GM12872 (cell line): ENCODE measurements around the gene MTHFD2.

ENCODE experiments used
- TF ChIP-seq, protein P1 (sequence below): IDR thresholded peaks from 3 replicates; pipeline ENCODE4 v1.5.1; 2011; ENCODE audit warnings: low read depth, mild to moderate bottlenecking, low read length, moderate library complexity; ENCODE audit not compliant: insufficient read depth

The MTHFD2 gene

DNA sequence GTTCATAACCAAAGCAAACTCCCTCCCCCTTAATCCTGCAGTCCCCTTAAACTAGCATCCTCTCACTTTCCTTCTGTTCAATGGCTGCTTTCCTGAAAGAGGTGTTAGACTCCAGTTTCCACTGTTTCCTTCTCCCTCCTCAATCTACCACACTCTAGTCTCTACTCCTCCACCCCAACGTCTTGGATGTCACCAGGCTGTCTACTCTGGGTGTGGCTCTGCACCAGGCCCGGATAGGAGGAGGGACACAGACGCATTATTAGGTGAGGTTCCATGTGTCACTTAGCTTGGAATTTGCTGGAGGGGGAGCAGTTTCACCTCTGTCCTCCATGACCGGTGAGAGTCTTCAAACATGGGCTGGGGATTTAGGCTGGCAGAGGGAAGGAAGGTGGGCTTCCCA, 61.3 kb downstream of the MTHFD2 start:
- TF ChIP-seq, protein P1, sequence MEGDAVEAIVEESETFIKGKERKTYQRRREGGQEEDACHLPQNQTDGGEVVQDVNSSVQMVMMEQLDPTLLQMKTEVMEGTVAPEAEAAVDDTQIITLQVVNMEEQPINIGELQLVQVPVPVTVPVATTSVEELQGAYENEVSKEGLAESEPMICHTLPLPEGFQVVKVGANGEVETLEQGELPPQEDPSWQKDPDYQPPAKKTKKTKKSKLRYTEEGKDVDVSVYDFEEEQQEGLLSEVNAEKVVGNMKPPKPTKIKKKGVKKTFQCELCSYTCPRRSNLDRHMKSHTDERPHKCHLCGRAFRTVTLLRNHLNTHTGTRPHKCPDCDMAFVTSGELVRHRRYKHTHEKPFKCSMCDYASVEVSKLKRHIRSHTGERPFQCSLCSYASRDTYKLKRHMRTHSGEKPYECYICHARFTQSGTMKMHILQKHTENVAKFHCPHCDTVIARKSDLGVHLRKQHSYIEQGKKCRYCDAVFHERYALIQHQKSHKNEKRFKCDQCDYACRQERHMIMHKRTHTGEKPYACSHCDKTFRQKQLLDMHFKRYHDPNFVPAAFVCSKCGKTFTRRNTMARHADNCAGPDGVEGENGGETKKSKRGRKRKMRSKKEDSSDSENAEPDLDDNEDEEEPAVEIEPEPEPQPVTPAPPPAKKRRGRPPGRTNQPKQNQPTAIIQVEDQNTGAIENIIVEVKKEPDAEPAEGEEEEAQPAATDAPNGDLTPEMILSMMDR, result no peak

DNA sequence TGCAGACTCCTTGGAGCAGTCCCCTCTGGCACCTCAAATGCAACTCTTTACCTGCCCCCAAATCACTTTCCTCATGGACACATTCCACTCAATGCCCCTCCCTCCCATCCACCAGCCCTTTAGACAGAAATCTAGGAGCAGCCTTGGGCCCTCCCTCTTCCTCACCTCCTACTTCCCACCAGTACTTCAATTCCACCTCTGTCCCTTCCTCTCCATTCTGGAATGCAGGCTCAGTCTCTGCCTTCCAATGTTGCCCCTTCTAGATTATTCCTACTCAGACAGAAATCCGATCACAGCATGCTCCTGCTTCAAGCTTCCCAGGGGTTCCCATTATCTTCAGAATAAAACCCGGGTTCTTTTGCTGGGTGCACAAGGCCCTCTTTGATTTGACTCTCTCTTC, 62.1 kb downstream of the MTHFD2 start:
- TF ChIP-seq, protein P1, result no peak

DNA sequence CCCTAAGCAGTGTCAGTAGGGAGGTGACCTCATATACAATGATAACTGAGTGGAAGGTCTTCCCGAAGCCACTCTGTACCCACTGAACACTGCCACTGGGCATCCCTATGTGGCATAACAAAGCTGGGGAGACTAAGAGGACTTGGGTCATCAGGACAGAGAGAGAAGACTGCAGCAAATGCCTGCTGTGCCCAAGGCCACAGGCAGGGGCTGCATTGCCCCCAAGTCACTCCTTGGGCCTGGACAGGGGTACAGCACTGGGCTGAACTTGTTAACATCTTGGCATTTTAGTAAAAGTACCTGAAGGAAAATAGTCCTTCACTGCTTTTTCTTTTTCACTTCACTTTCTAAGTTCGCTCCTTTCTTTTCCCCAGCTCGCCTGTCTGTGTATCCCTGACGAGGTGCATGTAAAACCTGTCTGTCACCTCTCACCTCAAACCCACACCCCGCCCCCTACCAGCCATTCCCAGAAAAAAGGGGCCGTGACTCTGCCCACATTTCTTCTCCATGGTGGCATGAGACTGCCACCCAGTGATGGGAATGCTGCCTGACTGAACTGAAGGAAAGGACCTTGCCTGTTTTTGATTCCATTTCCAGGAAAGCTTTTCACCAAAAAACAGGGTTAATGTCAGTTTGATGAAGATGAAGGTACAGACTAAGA, 62.9 kb downstream of the MTHFD2 start:
- TF ChIP-seq, protein P1, result 0 out of 3 replicates have a peak, but pooled peaks have one; percentile 3

DNA sequence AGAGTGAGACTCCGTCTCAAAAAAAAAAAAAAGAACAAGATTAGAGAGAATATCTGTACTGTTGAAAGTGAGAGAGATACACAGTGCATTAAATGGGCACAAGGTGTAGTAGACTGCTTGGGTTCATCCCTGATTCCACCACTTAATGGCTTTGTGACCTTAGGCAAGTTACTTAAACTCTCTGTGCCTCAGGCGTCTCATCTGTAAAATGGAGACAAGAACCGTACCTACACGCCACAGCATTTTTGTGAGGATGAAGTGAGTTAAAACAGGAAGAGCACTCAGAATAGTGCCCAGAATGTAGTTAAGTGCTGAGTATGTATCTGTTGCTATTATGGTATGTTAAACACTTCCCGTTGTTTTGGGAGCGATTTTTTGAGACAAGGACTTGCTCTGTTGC, 64.3 kb downstream of the MTHFD2 start:
- TF ChIP-seq, protein P1, result no peak

DNA sequence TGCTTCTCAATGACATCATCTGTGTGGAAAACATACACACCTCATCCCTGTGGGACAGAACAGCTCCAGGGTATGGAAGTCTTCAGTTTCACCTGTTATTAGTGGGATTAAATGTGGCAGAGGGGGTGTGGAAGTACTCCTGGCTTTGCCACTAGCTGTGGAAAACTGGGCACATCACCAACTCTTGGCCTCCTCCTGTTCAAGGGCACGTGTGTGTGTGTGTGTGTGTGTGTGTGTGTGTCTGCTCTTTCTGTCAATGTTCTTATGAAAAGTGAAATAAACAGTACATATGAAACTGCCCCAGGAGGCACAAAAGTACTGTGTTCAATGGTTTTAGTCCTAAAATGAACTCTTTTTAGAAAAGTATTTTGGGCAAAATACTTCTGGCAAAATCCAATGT, 65.9 kb downstream of the MTHFD2 start:
- TF ChIP-seq, protein P1, result no peak

DNA sequence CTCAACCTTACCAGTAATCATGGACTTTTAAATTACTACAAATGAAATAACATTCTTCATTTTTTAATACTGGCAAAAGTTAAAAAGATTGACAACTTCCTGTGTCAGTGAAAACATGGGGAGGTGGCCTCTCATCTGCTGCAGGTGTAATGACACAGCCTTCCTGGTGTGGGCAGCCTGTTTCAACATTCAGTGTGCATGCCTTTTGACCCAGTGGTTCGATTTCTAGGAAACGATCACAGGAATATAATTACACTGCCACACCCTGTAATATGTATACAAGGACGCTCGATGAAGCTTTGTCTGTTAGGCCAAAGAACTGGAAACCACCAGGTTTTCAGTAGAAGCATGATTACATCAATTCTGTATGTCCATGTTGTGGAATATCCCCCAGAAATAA, 68.7 kb downstream of the MTHFD2 start:
- TF ChIP-seq, protein P1, result peak; percentile 63
